A204.1 (cell line): ENCODE measurements around the gene PPP6R2.

Experiments used
- FAIRE-seq: peaks from 2 replicates; lab custom pipeline; 2012; peaks lifted over from hg19 to GRCh38; lab: Jason Lieb, UNC

Gene PPP6R2

GRCh38 chr22:50485221-50486131, 142.3 kb downstream of the PPP6R2 start:
- no peak for FAIRE-seq

GRCh38 chr22:50486561-50487289, 143.6 kb downstream of the PPP6R2 start, which contains the start of gene MIOX:
TSS of gene MIOX (plus strand) at chr22:50486859. CDS start at chr22:50486898, 39 bp downstream.
- FAIRE-seq: no peak

GRCh38 chr22:50487290-50488005, 144.3 kb downstream of the PPP6R2 start:
- no peak for FAIRE-seq

GRCh38 chr22:50488006-50488677, 145.0 kb downstream of the PPP6R2 start:
- FAIRE-seq: no peak

- FAIRE-seq: no peak
Observed at GRCh38 chr22:50488886-50489285, 145.8 kb downstream of the PPP6R2 start.

GRCh38 chr22:50489363-50490243, 146.5 kb downstream of the PPP6R2 start:
- FAIRE-seq: no peak

- no peak for FAIRE-seq
Observed at GRCh38 chr22:50490531-50491308, 147.6 kb downstream of the PPP6R2 start.
